Heart left ventricle (tissue), 13 donors: ENCODE results near the gene XRCC3.

ENCODE experiments used
- POLR2A ChIP-seq, 2 donors: fragments of 450-650 bp; IDR thresholded peaks; one replicate each; pipeline ENCODE4 v1.6.1; 2017; ENCODE audit warnings: antibody characterized with exemption in 2 of 2, mild to moderate bottlenecking in 2 of 2, moderate library complexity in 2 of 2
- TF ChIP-seq, protein P1 (sequence below), 12 donors: fragments of 200-600 bp; sonication (generic) in 4 of 12; IDR thresholded peaks; one replicate each; pipeline versions ENCODE4 v1.5.0 to v1.8.0; 2018 to 2022; ENCODE audit warnings: antibody characterized with exemption in 12 of 12, mild to moderate bottlenecking in 5 of 12
- donor health status: ischemic (EF 13 %, LVEDD 7.1; RV severe dilation, severe dysfunction).
- donor health status: DM: no; HTN: yes; CAD: no.
- donor health status: DM: no; HTN: no; CAD: no.
- donor health status: ischemic (EF 25% LVEDD 6.9; RV normal size, moderate dysfunction).
- donor health status: ischemic (EF 25% LVEDD 5.7; RV mildly dilated, moderate dysfunction).
- donor health status: ischemic (EF 35%, LVEDD 5.7; RV mildly dilated, moderate dysfunction).
- donor health status: nonischemic (EF 11% LVEDD 7.7; RV severe dilation, severe dysfunction).
- donor health status: DM: yes; HTN: yes; CAD: no.
- donor health status: PGD.
- donor health status: ischemic (EF 29% LVEDD 5.4; RV normal size, mild dysfunction).
- donor health status: nonischemic (EF 23%, LVEDD 6.1; RV moderate dilation, normal function).

DNA sequence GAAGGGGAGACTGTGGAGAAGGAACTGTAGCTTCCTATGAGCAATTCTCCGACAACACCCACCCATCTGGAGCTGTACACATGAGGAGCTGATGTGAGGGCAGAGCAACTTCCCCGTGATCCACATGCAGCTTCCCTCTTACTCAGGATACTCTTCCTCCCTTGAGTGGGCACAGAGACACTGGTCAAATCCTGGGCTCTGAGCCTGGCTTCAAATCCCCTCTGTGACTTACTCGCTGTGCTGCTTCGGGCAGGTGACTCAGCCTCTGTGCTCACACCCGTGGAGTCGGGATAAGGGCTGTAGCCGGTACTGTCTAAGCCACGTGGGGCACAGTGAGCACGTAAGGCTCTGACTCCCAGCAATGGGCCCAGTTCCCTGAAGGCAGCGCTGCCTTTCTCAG, 31.4 kb upstream of the XRCC3 start:
- TF ChIP-seq, protein P1, sequence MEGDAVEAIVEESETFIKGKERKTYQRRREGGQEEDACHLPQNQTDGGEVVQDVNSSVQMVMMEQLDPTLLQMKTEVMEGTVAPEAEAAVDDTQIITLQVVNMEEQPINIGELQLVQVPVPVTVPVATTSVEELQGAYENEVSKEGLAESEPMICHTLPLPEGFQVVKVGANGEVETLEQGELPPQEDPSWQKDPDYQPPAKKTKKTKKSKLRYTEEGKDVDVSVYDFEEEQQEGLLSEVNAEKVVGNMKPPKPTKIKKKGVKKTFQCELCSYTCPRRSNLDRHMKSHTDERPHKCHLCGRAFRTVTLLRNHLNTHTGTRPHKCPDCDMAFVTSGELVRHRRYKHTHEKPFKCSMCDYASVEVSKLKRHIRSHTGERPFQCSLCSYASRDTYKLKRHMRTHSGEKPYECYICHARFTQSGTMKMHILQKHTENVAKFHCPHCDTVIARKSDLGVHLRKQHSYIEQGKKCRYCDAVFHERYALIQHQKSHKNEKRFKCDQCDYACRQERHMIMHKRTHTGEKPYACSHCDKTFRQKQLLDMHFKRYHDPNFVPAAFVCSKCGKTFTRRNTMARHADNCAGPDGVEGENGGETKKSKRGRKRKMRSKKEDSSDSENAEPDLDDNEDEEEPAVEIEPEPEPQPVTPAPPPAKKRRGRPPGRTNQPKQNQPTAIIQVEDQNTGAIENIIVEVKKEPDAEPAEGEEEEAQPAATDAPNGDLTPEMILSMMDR (IDR thresholded peaks at IDR 0.05), result no peak
- no peak for TF ChIP-seq POLR2A (IDR thresholded peaks at IDR 0.05)
